HG02588 (cell line): Measurements from ENCODE around the gene EIF3J.
"Not testable (repeated sequence)": the region's sequence is repeated elsewhere in the genome, so short reads cannot be mapped to it uniquely, and the experiment has no call there.

ENCODE experiments used
- ATAC-seq: cut with Tn5 transposase; IDR thresholded peaks from one replicate; pipeline ENCODE4 v1.9.1; 2021; ENCODE audit warnings: mild to moderate bottlenecking, moderate library complexity; ENCODE audit not compliant: unreplicated experiment

The EIF3J gene

DNA sequence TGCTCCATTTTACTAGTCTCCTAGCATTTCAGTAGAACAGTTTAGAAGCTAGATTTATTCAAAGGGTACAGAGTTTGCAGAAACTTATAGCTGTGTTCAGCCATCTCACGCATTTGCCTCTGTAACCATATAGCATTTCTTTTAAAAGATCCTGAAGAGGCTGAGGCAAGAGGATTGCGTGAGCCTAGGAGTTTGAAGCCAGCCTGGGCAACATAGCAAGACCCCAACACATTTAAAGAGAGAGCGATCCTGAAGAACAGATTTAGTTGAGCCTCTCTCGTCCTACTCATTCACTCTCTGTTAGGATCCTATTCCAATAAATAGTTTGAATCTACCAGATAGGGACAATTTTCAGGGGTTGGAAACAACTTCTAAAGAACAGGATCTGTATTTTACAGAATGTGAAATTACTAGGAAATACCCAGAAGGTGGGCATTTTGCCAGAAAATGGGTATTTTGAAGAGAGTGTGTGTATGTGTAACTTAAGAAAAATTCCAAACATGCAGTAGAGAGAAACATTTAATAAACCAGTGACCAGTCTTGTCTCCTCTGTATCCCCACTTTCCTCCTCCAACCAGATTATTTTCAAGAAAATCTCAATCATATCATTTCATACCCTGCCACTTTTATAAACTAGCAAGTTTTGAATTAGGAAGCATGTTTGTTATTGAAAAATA lies 4.5 kb downstream of the EIF3J start:
- no peak for ATAC-seq

DNA sequence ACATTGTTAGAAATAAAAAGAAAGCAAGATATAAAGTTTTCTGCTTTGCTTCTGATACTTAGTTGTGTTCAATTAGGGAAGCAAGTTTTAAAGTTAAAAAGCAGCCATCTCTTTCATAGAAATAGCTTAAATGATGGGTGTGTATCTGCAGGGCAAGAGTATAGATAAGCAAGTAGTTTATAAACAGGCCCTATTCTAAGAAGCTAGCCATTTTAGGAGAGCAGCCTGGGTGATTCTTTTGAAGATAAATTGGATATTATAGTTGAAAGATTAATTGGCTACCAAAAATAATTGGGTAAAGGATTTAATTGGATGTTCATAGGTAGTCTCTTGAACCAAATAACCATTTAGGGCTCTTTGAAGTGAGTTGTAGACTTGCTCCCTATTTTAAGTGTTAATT lies 5.6 kb downstream of the EIF3J start:
- no peak for ATAC-seq

DNA sequence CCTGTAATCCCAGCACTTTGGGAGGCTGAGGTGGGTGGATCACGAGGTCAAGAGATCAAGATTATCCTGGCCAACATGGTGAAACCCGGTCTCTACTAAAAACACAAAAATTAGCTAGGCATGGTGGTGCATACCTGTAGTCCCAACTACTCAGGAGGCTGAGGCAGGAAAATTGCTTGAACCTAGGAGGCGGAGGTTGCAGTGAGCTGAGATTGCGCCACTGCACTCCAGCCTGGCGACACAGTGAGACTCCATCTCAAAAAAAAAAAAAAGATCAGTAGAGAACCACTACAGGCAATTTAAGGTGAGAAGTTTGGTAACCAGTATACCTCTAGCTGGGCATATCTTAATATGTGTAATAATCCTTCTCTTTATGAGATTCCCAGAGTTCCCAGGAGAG lies 7.8 kb downstream of the EIF3J start:
- not testable (repeated sequence) for ATAC-seq

DNA sequence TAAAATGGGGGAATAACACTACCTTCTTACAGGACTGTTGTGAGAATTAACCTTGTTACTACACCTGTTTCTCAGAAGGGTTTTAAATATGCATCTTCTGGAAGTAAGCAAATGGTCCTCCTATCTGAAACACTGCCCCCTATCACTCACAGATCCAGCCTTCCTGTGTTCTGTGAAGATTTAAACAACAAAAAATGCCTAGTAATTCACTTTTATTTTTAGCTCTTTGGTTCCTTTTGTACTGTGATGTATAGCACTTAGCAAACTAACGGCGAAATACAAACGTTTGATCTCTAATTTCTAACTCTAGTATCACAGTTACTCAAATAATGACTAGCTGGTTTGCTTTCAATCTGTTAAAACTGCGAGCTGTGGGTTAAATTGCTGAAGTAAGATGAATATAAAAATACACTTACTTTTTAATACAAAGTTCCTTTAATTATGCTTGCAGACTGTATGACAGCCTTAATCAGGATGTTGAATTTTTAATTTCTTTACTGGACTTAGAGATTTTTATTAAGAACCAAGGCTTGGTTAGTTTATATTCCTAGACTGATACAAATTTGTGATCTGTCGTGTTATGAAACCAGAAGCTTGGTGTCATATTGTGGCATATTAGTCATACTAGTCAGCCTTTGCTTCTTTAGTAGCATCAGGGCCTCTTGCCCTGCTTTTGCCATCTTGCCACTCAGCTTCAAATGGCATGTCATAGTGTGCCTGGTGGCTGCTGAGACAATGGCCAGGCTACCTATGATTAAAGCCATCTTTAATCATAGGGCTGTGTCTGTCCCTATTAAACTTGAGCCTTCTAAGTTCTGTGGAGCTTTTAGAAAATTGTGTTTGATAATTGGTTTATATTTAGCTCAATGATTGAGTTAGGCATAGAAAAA lies 9.2 kb downstream of the EIF3J start:
- ATAC-seq: peak; percentile 65

DNA sequence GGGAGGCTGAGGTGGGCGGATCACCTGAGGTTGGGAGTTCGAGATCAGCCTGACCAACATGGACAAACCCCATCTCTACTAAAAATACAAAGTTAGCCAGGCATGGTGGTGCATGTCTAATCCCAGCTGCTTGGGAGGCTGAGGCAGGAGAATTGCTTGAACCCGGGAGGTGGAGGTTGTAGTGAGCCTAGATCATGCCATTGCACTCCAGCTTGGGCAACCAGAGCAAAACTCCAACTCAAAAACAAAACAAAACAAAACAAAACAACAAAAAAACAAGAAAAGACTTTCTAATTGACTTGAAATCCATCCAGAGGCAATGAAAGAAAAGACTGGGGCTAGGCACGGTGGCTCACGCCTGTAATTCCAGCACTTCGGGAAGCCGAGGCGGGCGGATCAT lies 12.2 kb downstream of the EIF3J start:
- ATAC-seq: not testable (repeated sequence)

DNA sequence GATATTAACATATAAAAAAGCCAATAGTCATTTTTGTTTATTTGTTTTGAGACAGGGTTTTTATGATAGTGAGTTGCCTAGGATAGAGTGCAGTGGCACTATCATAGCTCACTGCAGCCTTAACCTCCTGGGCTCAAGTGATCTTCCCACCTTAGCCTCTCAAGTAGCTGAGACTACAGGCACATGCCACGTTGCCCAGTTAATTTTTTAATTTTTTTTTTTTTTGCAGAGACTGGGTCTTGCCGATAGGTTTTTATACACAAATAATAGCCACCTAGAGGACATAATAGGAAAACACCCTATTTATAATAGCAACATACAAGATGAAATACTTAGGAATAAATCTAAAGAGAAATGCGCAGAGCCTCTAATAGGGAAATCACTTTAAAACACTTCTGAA lies 13.3 kb downstream of the EIF3J start:
- ATAC-seq: no peak

DNA sequence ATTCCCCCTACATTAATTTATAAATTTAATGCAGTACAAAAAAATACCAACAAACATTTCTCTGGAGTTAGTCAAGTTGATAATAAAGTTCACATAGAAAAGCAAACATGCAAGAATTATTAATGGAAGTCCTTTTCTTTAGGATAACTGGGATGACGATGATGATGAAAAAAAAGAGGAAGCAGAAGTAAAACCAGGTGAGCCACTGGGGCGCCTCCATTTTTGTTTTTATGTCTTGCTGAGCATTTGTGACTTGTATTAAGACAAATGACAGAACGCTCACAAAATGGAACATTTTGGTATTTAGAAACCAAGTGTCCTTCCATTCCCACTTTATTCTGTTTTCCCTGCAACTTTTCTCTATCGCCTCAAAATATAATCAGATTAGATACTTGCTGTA lies 13.8 kb downstream of the EIF3J start:
- no peak for ATAC-seq

DNA sequence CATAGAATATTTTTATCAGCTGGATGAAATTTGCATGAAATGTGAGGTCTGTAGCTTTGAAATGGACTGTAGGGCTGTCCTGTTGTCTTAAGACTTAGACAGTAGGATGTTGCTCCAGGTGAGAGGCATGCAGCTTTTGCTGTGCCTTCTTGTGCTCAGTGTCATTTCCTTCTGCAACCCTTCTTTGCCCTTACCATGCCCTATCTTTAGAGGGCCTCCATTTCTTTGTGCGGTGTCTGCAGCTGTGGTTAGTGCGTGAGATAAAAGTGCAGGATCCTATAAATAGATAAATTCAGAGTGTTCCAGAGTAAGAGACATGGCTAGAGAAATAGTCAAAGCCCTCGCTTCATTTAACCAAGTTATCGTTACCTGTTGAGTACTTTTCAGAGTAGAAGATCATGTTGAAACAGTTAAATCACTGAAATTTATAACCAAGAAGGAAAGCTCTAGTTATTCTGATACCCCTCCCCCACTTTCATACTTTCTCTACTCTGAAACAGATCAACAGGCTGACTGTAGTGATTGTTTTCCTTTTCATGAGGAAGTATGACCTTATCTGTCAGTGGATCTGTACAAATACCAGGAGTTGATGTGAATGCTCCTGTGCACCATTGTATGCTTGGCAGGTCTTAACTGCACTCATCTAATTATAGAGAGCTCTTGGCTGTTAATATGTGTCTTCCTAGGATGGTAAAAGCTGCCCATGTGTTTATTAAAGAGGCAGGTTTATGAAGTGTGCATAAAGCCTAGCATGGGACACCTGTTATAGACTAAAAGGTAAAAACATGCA lies 18.2 kb downstream of the EIF3J start:
- no peak for ATAC-seq

DNA sequence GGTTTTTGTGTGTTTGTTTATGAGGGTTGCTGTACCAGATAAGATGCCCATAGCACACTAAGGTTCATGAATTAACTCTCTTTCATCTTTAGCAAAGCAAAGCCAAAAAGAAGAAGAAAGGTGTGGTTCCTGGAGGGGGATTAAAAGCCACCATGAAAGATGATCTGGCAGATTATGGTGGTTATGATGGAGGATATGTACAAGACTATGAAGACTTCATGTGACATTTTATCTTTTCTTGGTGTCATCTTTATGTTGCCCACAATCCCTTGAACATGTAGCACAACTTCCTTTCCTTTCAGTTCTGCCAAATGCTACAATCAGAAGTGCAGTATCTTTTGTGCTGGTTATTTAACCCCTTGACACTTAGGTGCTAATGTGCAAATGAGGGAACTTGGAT lies 24.0 kb downstream of the EIF3J start:
- ATAC-seq: not testable (repeated sequence)

DNA sequence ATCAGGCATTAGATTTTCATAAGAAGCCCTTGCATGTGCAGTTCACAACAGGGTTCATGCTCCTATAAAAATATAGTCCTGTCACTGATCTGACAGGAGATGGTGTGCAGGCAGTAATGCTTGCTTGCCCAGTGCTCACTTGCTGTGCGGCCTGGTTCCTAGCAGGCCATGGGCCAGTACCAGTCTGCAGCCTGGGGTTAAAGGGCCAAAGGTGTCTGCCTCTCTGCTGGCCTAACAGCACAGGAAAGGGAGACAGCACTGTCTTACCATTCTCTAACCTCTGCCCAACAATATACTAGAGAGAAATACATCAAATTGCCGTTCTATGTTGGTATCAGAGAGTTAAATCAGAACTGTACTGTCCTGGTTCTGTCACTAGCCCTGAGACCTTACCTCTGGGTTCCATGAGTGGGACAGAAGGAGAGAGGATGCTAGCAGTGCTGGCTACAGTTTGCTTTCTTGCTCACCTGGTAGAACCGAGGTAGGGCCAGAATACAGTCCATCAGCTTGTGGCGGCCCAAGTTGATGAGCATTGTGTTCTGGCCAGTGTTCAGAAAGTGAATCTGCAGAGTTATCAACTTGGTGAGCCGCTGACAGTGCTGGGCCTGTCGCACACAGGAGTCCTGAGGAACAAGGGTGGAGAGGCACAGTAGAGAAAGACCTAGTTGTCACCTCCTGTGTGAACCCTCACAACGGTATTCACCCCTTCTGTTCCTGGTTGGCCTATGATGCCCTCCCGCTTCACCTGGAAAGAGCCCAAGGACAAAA lies 28.6 kb downstream of the EIF3J start:
- no peak for ATAC-seq

DNA sequence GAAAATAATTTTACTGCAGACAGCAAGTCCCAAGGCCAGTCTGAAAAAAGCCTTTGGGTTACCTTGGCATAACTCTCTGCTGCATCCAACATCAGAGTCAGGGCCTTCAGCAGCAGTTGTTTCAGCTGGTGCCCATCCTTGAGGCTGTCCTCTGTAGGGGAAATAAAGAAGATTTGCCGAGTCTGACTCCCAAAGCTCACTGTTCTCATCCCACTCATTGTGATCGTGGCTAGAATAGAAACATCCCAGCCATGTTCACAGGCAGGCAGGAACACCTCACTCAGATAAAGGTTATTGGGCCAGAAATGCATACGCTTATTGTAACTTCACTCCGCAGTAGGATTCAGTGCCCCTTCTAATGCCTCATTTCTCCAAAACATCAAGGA lies 29.2 kb downstream of the EIF3J start:
- no peak for ATAC-seq

DNA sequence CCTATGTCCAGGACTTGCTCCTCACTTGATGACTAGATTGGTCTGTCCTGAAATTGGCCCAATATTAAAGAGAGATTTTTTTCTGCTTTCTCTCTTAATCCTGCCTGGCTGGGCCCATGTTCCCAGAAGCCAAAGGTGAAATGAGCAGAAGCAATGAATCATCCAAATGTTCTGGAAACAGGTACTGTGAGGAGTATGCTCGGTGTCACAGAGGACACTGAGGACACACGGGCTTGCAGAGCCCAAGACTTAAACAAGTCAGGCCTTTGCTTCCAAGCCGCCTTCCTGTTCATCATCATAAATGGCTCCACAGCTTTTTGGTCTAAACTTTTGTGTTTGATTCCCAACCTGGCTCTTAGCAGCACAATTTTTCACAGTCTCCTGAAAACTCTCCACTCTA lies 31.4 kb downstream of the EIF3J start:
- ATAC-seq: no peak

DNA sequence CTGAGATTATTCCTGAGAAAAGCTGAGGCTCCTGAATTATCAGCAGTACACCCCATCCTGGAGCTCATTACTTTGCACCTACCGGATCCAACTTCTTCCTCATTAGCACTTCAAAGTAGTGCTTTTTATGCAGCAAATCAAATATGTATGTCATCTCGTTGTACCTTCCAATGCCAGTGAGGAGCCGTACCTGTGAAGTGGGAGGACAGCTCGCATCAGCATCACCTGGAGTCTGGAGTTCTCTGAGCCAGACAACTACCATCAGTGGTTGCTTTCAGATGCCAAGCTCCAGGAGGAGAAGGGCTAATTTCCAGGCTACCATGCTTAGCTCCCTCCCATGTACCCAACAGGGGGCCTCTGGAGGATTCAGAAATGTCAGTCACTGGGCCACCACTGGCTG lies 32.4 kb downstream of the EIF3J start:
- no peak for ATAC-seq

DNA sequence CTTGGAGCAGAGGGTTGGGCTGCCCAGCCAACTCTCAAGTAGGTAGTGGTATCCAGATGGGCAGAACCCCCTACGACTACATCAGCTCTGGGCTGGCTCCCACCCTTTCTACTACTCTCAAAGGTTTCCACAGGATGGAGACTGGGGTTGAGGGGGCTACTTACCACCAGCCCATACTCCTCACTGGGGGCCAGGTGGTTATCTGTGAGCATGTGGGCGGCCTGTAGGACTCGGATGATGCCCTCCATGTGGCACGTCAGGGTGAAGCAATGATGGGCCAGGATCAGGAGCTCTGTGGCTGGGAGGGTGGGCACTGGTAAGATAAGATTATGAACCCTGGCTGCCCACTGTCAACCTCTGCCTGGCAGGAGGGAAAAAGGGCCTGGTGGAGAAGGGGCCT lies 33.4 kb downstream of the EIF3J start:
- ATAC-seq: no peak

DNA sequence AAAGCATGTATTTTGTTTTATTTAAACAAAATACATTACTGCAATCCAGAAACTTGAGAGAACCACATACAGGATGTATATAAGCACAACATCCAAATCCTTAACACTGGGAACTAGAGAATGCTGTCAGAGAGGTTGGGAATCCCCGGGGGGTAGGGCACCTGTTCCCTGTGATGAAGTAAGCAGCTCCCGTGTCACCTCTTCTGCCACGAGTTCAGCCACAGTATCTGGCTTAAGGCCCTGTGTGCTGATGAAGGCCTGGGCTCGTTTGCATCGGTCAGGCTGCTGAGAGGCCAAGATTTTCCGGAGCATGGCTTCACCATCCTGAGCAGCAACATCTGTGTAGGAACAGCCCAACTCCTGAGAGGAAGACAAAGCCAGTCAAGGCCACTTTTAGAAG lies 36.4 kb downstream of the EIF3J start:
- ATAC-seq: no peak

DNA sequence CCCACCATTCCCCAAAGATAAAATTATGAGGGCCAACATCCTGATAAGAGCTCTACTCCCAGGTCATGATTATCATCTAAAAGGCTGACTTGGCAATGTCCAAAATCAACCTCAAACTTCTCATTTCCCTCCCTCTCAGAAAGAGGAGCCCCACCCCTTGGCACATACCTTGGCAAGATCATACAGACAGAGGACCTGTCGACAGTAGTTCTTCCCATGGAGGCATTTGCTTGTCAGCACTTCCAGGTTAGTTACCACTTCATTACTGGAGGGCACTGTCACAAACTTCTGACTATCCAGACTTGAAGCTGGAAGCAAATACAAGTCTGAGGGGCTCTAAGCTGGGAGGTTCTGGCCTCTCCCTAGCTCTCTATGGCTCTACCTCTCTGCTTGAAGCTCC lies 37.8 kb downstream of the EIF3J start:
- no peak for ATAC-seq

DNA sequence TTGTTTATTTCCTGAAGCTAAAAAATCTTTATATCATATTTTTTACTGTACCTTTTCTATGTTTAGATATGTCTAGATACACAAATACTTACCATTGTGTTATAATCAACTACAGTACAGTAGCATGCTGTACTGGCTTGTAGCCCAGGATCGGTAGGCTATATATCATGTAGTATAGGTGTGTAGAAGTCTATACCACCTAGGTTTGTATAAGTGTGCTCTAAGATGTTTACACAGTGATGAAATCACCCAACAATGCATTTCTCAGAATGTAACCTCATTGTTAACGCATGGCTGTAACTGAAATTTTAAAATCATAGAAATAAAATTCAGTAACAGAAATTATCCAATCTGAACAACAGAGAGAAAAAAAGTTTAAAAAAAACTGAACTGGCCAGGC lies 43.2 kb downstream of the EIF3J start:
- ATAC-seq: no peak

DNA sequence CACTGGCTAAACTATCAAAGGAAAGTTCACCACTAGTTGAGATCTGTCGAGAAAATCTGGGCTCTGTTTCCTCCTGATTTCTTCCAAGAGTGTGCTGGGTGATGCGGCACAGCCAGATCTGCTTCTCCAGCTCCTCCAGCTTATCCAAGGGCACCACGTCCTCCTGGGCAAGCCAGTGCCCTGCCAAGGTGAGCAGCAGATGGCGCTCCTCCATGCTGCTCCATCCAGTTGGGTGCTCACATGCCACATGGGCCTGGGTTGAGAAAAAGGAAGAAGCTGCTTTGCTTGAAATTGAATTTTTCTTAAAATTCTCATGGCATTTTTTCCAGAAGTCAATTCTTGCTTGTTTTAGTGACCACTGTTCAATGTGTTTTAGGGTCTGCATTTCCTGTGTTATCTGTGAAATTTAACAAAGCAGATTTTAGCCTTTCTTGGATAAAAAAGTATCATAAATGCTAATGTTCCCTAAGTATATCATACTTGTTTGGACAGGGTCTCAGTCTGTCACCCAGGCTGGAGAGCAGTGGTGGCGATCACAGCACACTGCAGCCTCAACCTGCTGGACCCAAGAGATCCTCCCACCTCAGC lies 47.3 kb downstream of the EIF3J start:
- no peak for ATAC-seq

DNA sequence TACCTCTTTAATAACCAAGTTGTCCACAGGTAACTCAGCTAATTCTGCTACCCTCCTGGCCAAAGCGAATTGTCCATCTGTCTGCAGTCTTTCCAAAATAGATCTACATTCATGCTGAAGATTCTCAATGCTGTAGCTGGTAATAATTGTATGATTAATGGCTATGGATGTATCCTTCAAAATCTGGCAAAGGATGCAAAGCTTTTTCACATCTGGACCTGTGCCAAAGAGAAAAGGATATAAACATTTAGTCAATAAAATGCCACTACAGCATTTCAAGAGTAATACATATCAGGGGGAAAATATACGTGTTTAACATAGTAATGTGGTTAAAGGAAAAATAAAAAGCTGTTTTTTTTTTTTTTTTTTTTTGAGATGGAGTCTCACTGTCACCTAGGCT lies 48.7 kb downstream of the EIF3J start:
- ATAC-seq: no peak

DNA sequence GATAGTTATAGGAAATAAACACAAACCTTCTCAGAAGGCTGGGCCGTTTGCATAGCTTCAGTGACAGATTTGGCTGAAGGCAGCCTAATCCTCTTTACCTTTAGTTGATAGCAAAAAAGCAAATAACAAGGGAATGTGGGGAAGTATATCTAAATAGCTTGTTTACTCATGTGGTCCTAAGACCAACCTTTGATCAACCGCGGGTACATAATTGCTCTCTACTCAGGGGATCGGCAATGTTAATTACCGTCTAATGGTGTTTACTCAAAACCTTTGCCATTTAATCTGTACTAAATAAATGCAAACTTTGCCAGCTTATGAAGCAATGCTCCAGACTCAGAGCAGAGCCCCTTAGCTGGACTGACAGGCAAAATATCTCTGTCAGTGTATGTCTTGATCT lies 51.6 kb downstream of the EIF3J start:
- ATAC-seq: no peak

DNA sequence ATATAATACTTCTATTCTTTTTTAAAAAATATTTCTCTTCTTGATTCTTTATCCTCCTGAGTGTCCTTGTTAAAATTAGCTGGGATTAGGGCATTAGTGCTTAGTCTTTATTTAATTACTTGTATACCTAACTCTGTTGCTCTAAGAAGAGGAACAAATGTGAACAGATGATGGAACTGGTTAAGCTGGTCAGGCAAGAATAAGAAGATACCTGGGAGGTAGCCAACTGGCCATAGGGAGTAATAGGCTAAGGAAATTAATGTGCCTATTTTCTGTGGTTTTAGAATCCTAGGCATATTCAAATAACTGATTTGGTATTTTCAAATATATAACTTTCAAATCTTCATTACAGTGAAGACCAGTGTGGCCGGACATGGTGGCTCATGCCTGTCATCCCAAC lies 54.4 kb downstream of the EIF3J start:
- ATAC-seq: no peak
